Bronchial epithelial cell (primary cell): ENCODE measurements around the gene ACE. TPM values are rescaled to one million over a fixed set of nuclear protein-coding genes. Genes with fewer than 3 reads are reported as not detected.

Experiments
- DNase-seq: peaks from one replicate; pipeline ENCODE4 v3.0.0-alpha.2; 2010; ENCODE audit warnings: low read depth
- FAIRE-seq: peaks from 2 replicates; lab custom pipeline; 2011; peaks lifted over from hg19 to GRCh38; lab: Jason Lieb, UNC
- H3K27me3 ChIP-seq: 2 replicates; pipeline ENCODE4 v1.5.1; 2011; ENCODE audit warnings: low read length; ENCODE audit not compliant: control insufficient read depth, insufficient read depth
- H3K36me3 ChIP-seq: 2 replicates; pipeline ENCODE4 v1.5.1; 2011; ENCODE audit warnings: low read length; ENCODE audit not compliant: control insufficient read depth, insufficient read depth
- H3K4me3 ChIP-seq: 2 replicates; pipeline ENCODE4 v1.5.1; 2011; ENCODE audit warnings: mild to moderate bottlenecking, low read depth, low read length, control low read depth
- total RNA-seq: library from RNA; depleted of rRNA; stranded (reverse); fragments of >200 nt; gene quantifications from 2 replicates; pipeline ENCODE4 v1.2.1, GENCODE V29; 2014
- TF ChIP-seq, protein P1 (sequence below): IDR thresholded peaks from 2 replicates; pipeline ENCODE4 v1.5.1; 2011; ENCODE audit warnings: mild to moderate bottlenecking, moderate library complexity, low read length, control low read depth, inconsistent platforms; ENCODE audit not compliant: insufficient read depth, severe bottlenecking

ACE gene
- total RNA-seq, 1 donor from 2014 or later = not detected

DNA sequence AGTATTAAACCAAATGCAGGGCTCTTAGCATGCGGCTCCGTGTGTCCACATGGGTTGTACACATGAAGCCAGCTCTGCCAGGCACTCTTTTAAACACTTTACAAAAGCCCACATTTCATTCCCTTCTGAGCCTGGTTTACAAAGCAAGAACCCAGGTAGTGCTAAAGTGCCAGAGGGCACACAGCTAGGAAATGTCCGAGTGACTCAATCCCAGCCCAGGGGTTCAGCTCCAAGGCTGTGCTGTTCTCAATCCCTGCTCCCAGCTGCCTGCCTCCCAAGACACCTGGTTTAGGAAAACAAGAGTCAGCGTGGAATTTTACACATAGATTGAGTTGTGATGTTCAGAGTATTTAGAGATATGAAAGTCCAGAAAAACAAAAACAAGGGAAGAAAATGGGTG is 60.1 kb downstream of the ACE start:
- Histone ChIP-seq H3K4me3 (no peak overlapping the region), H3K36me3 (no peaks in the 10 kb centered on the region), H3K27me3 (peaks cover 15% of the 10 kb centered on the region)
- FAIRE-seq = no peak
- DNase-seq = peak; percentile 13
- TF ChIP-seq, protein P1, sequence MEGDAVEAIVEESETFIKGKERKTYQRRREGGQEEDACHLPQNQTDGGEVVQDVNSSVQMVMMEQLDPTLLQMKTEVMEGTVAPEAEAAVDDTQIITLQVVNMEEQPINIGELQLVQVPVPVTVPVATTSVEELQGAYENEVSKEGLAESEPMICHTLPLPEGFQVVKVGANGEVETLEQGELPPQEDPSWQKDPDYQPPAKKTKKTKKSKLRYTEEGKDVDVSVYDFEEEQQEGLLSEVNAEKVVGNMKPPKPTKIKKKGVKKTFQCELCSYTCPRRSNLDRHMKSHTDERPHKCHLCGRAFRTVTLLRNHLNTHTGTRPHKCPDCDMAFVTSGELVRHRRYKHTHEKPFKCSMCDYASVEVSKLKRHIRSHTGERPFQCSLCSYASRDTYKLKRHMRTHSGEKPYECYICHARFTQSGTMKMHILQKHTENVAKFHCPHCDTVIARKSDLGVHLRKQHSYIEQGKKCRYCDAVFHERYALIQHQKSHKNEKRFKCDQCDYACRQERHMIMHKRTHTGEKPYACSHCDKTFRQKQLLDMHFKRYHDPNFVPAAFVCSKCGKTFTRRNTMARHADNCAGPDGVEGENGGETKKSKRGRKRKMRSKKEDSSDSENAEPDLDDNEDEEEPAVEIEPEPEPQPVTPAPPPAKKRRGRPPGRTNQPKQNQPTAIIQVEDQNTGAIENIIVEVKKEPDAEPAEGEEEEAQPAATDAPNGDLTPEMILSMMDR = no peak

DNA sequence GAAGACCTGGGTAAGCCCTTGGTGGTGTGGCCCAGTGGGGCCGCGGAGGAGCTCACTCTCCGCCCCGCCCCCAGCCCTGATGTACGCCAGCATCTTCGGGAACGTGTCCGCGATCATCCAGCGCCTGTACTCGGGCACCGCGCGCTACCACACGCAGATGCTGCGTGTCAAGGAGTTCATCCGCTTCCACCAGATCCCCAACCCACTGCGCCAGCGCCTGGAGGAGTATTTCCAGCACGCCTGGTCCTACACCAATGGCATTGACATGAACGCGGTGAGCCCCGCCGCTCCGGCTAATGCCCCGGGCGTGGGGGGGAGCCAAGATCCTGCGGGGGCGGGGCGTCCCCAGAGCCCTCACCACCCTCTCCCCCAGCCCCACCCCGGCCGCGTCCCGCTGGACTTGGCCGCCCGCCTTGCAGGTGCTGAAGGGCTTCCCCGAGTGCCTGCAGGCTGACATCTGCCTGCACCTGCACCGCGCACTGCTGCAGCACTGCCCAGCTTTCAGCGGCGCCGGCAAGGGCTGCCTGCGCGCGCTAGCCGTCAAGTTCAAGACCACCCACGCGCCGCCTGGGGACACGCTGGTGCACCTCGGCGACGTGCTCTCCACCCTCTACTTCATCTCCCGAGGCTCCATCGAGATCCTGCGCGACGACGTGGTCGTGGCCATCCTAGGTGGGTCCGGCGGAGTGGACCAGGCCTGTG is 61.3 kb downstream of the ACE start:
- H3K27me3 ChIP-seq = peaks cover 15% of the 10 kb centered on the region
- TF ChIP-seq, protein P1 = no peak
- DNase-seq (no peak), FAIRE-seq (no peak)
- H3K36me3 ChIP-seq = no peaks in the 10 kb centered on the region
- no peak overlapping the region for H3K4me3 ChIP-seq

DNA sequence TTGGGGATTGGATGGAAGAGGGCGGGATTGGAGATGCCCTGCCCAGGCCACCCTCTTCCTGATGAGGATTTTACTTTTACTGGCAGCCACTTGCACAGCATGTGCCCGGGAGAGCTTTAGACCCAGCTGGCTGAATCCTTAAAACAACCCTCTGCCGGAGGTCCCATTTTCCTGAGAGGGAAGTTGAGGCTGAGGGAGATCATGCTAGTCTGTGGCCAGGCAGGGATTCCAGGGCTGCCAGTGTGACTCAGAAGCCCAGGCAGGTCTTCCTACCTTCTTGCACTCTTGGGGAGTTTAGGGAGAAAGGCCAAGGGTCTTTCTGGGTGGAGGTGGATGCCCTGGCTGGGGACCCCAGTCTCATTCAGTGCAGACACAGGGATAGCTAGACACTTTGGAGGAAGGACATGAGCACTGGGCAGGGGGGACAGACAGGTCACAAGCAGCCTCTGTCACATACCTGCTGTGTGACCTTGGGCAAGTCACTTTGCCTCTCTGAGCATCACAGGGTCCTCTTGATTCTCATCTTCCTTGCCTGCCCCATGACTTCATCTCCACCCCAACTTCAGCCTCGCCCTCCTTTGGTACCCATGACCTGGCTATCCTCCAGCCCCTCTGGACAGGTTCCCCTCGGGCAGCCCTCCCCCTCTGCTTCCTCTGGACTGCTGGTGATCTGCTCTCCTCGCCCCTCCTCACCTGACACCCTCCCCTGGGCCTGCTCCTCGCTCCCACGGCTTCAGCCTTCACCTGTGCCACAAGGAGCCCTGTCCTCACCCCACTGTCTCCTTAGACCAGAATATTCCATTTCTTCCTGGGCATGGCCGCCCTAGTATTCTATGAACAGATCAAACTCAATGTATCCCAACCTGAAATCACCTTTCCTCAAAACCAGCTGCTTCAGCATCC is 62.1 kb downstream of the ACE start:
- Histone ChIP-seq H3K36me3 (no peaks in the 10 kb centered on the region), H3K4me3 (no peak overlapping the region), H3K27me3 (peaks cover 15% of the 10 kb centered on the region)
- DNase-seq (no peak), FAIRE-seq (no peak)
- TF ChIP-seq, protein P1 = no peak

DNA sequence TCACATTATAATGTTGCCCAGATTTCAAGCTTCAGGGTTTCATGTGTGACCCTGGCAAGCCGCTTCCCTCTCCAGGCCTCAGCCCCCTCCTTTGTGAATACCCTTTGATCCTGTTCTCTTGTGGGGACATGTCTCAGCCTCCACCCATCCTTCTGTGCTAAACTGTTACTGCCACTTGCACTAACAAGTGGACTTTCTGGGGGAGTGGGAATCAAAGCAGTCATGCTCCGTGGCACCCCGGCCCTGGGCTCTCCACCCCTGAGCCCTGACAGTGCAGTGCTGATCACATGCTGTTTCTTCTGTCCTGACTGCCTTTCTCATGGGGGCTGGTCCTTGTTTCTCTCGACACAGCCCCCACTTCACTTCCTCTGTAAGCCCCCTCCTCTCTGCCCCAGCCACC is 63.7 kb downstream of the ACE start:
- DNase-seq = no peak
- Histone ChIP-seq H3K4me3 (no peak overlapping the region), H3K36me3 (no peaks in the 10 kb centered on the region), H3K27me3 (peaks cover 15% of the 10 kb centered on the region)
- TF ChIP-seq, protein P1 = no peak
- no peak for FAIRE-seq

DNA sequence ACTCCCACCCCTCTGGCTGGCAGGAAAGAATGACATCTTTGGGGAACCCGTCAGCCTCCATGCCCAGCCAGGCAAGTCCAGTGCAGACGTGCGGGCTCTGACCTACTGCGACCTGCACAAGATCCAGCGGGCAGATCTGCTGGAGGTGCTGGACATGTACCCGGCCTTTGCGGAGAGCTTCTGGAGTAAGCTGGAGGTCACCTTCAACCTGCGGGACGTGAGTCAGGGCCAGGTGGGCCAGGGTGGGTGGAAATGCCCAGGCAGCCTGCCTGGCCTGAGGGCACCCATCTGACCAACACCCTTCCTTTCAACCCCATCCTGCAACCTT is 65.3 kb downstream of the ACE start:
- H3K36me3 ChIP-seq = no peaks in the 10 kb centered on the region
- FAIRE-seq (no peak), DNase-seq (no peak)
- peaks cover 15% of the 10 kb centered on the region for H3K27me3 ChIP-seq
- TF ChIP-seq, protein P1 = no peak
- no peak overlapping the region for H3K4me3 ChIP-seq
